ENCODE data around the gene HDAC4.

HDAC4 gene

GRCh38 chr2:239149501-239149900, 251.3 kb downstream of the HDAC4 start:
- Histone ChIP-seq H3K4me3 (ENCODE audit: low read depth, low read length) (no peak overlapping the region), H3K9me3 (ENCODE audit: control insufficient read depth, insufficient read depth, low read length) (no peaks in the 10 kb centered on the region), H3K36me3 (ENCODE audit: control insufficient read depth, insufficient read depth, low read length) (peaks cover 11% of the 10 kb centered on the region), H3K27me3 (ENCODE audit: control insufficient read depth, insufficient read depth, low read length) (no peaks in the 10 kb centered on the region), H3K4me1 (ENCODE audit: control insufficient read depth, insufficient read depth, low read length) (no peaks in the 10 kb centered on the region), H3K9ac (ENCODE audit: low read depth, low read length) (no peak overlapping the region)

- no peaks in the 10 kb centered on the region for H3K4me1 ChIP-seq (ENCODE audit: control insufficient read depth, insufficient read depth, low read length)
- no peak overlapping the region for H3K4me3 ChIP-seq (ENCODE audit: low read depth, low read length)
- no peak overlapping the region for H3K9ac ChIP-seq (ENCODE audit: low read depth, low read length)
- no peaks in the 10 kb centered on the region for H3K9me3 ChIP-seq (ENCODE audit: control insufficient read depth, insufficient read depth, low read length)
- no peaks in the 10 kb centered on the region for H3K27me3 ChIP-seq (ENCODE audit: control insufficient read depth, insufficient read depth, low read length)
- peaks cover 15% of the 10 kb centered on the region for H3K36me3 ChIP-seq (ENCODE audit: control insufficient read depth, insufficient read depth, low read length)
Measured at GRCh38 chr2:239148495-239149200, 252.2 kb downstream of the HDAC4 start.

GRCh38 chr2:239147376-239147775, 253.4 kb downstream of the HDAC4 start:
- Histone ChIP-seq H3K9me3 (ENCODE audit: control insufficient read depth, insufficient read depth, low read length) (no peaks in the 10 kb centered on the region), H3K9ac (ENCODE audit: low read depth, low read length) (no peak overlapping the region), H3K4me1 (ENCODE audit: control insufficient read depth, insufficient read depth, low read length) (no peaks in the 10 kb centered on the region), H3K27me3 (ENCODE audit: control insufficient read depth, insufficient read depth, low read length) (no peaks in the 10 kb centered on the region), H3K36me3 (ENCODE audit: control insufficient read depth, insufficient read depth, low read length) (peaks cover 11% of the 10 kb centered on the region), H3K4me3 (ENCODE audit: low read depth, low read length) (no peak overlapping the region)

- Histone ChIP-seq H3K36me3 (ENCODE audit: control insufficient read depth, insufficient read depth, low read length) (peaks cover 13% of the 10 kb centered on the region), H3K4me1 (ENCODE audit: control insufficient read depth, insufficient read depth, low read length) (no peaks in the 10 kb centered on the region), H3K27me3 (ENCODE audit: control insufficient read depth, insufficient read depth, low read length) (no peaks in the 10 kb centered on the region), H3K9ac (ENCODE audit: low read depth, low read length) (no peak overlapping the region), H3K4me3 (ENCODE audit: low read depth, low read length) (no peak overlapping the region), H3K9me3 (ENCODE audit: control insufficient read depth, insufficient read depth, low read length) (no peaks in the 10 kb centered on the region)
Measured at GRCh38 chr2:239146741-239147181, 254.1 kb downstream of the HDAC4 start.

GRCh38 chr2:239146011-239146641, 254.7 kb downstream of the HDAC4 start:
- Histone ChIP-seq H3K27me3 (ENCODE audit: control insufficient read depth, insufficient read depth, low read length) (no peaks in the 10 kb centered on the region), H3K36me3 (ENCODE audit: control insufficient read depth, insufficient read depth, low read length) (peaks cover 14% of the 10 kb centered on the region), H3K4me3 (ENCODE audit: low read depth, low read length) (no peak overlapping the region), H3K9me3 (ENCODE audit: control insufficient read depth, insufficient read depth, low read length) (no peaks in the 10 kb centered on the region), H3K9ac (ENCODE audit: low read depth, low read length) (peak overlapping the region; percentile 47), H3K4me1 (ENCODE audit: control insufficient read depth, insufficient read depth, low read length) (no peaks in the 10 kb centered on the region)

- H3K4me3 ChIP-seq (ENCODE audit: low read depth, low read length): no peak overlapping the region
- H3K9me3 ChIP-seq (ENCODE audit: control insufficient read depth, insufficient read depth, low read length): no peaks in the 10 kb centered on the region
- H3K36me3 ChIP-seq (ENCODE audit: control insufficient read depth, insufficient read depth, low read length): peaks cover 14% of the 10 kb centered on the region
- H3K4me1 ChIP-seq (ENCODE audit: control insufficient read depth, insufficient read depth, low read length): no peaks in the 10 kb centered on the region
- H3K27me3 ChIP-seq (ENCODE audit: control insufficient read depth, insufficient read depth, low read length): no peaks in the 10 kb centered on the region
- peak overlapping the region; percentile 47 for H3K9ac ChIP-seq (ENCODE audit: low read depth, low read length)
Measured at GRCh38 chr2:239145601-239146000, 255.2 kb downstream of the HDAC4 start.

- H3K9ac ChIP-seq (ENCODE audit: low read depth, low read length): no peak overlapping the region
- H3K9me3 ChIP-seq (ENCODE audit: control insufficient read depth, insufficient read depth, low read length): no peaks in the 10 kb centered on the region
- no peak overlapping the region for H3K4me3 ChIP-seq (ENCODE audit: low read depth, low read length)
- H3K27me3 ChIP-seq (ENCODE audit: control insufficient read depth, insufficient read depth, low read length): no peaks in the 10 kb centered on the region
- peaks cover 14% of the 10 kb centered on the region for H3K36me3 ChIP-seq (ENCODE audit: control insufficient read depth, insufficient read depth, low read length)
- H3K4me1 ChIP-seq (ENCODE audit: control insufficient read depth, insufficient read depth, low read length): no peaks in the 10 kb centered on the region
Measured at GRCh38 chr2:239145106-239145505, 255.7 kb downstream of the HDAC4 start.

GRCh38 chr2:239144713-239144999, 256.2 kb downstream of the HDAC4 start:
- H3K36me3 ChIP-seq (ENCODE audit: control insufficient read depth, insufficient read depth, low read length): peaks cover 14% of the 10 kb centered on the region
- no peaks in the 10 kb centered on the region for H3K4me1 ChIP-seq (ENCODE audit: control insufficient read depth, insufficient read depth, low read length)
- no peaks in the 10 kb centered on the region for H3K9me3 ChIP-seq (ENCODE audit: control insufficient read depth, insufficient read depth, low read length)
- no peak overlapping the region for H3K4me3 ChIP-seq (ENCODE audit: low read depth, low read length)
- H3K27me3 ChIP-seq (ENCODE audit: control insufficient read depth, insufficient read depth, low read length): no peaks in the 10 kb centered on the region
- no peak overlapping the region for H3K9ac ChIP-seq (ENCODE audit: low read depth, low read length)

- H3K4me1 ChIP-seq (ENCODE audit: control insufficient read depth, insufficient read depth, low read length): no peaks in the 10 kb centered on the region
- H3K4me3 ChIP-seq (ENCODE audit: low read depth, low read length): no peak overlapping the region
- no peaks in the 10 kb centered on the region for H3K9me3 ChIP-seq (ENCODE audit: control insufficient read depth, insufficient read depth, low read length)
- H3K27me3 ChIP-seq (ENCODE audit: control insufficient read depth, insufficient read depth, low read length): no peaks in the 10 kb centered on the region
- H3K9ac ChIP-seq (ENCODE audit: low read depth, low read length): no peak overlapping the region
- peaks cover 14% of the 10 kb centered on the region for H3K36me3 ChIP-seq (ENCODE audit: control insufficient read depth, insufficient read depth, low read length)
Measured at GRCh38 chr2:239143858-239144712, 256.7 kb downstream of the HDAC4 start.

- peaks cover 15% of the 10 kb centered on the region for H3K36me3 ChIP-seq (ENCODE audit: control insufficient read depth, insufficient read depth, low read length)
- no peak overlapping the region for H3K9ac ChIP-seq (ENCODE audit: low read depth, low read length)
- H3K4me3 ChIP-seq (ENCODE audit: low read depth, low read length): no peak overlapping the region
- H3K9me3 ChIP-seq (ENCODE audit: control insufficient read depth, insufficient read depth, low read length): no peaks in the 10 kb centered on the region
- H3K27me3 ChIP-seq (ENCODE audit: control insufficient read depth, insufficient read depth, low read length): no peaks in the 10 kb centered on the region
- no peaks in the 10 kb centered on the region for H3K4me1 ChIP-seq (ENCODE audit: control insufficient read depth, insufficient read depth, low read length)
Measured at GRCh38 chr2:239142806-239143205, 258.0 kb downstream of the HDAC4 start.

GRCh38 chr2:239142296-239142695, 258.5 kb downstream of the HDAC4 start:
- no peak overlapping the region for H3K9ac ChIP-seq (ENCODE audit: low read depth, low read length)
- no peaks in the 10 kb centered on the region for H3K4me1 ChIP-seq (ENCODE audit: control insufficient read depth, insufficient read depth, low read length)
- H3K36me3 ChIP-seq (ENCODE audit: control insufficient read depth, insufficient read depth, low read length): peaks cover 15% of the 10 kb centered on the region
- no peaks in the 10 kb centered on the region for H3K27me3 ChIP-seq (ENCODE audit: control insufficient read depth, insufficient read depth, low read length)
- no peaks in the 10 kb centered on the region for H3K9me3 ChIP-seq (ENCODE audit: control insufficient read depth, insufficient read depth, low read length)
- H3K4me3 ChIP-seq (ENCODE audit: low read depth, low read length): no peak overlapping the region

Data from iPS-15b (cell line).